B cell (primary cell): Measurements from ENCODE around the gene TOR1AIP1. TPM values are rescaled to one million over a fixed set of nuclear protein-coding genes. Genes with fewer than 3 reads are reported as not detected.

Experiments used
- ATAC-seq: fragments of 200-7000 bp; cut with Tn5 transposase; one replicate; pipeline ENCODE4 v1.10.0; 2021; ENCODE audit warnings: low read depth, mild to moderate bottlenecking, moderate number of reproducible peaks, moderate library complexity
- CTCF ChIA-PET: fragments of 350-600 bp; sonication (Branson Sonifier 250); formaldehyde crosslinking; loops from one replicate; lab custom pipeline; 2021; ENCODE audit warnings: antibody characterized with exemption, inconsistent platforms; lab: Charles Lee
- POLR2A ChIA-PET: fragments of 350-600 bp; sonication (Branson Sonifier 250); formaldehyde crosslinking; loops from one replicate; lab custom pipeline; 2021; ENCODE audit warnings: antibody characterized with exemption; lab: Charles Lee
- DNase-seq: peaks from one replicate; pipeline ENCODE4 v3.0.0; 2013
- H2AFZ ChIP-seq: 2 replicates; pipeline ENCODE4 v1.6.1; 2012; ENCODE audit warnings: mild to moderate bottlenecking, low read depth, low read length; ENCODE audit not compliant: insufficient read depth, poor library complexity, severe bottlenecking
- H3K27ac ChIP-seq, 2 donors: 1 replicate in 1 of 2; 2 replicates in 1 of 2; pipeline ENCODE4 v1.5.1; 2012 to 2013; ENCODE audit warnings: low read length in 2 of 2, mild to moderate bottlenecking in 2 of 2, moderate library complexity in 1 of 2
- H3K27me3 ChIP-seq, 4 experiments: fragments of 200-600 bp in 1 of 4; sonication (generic) in 1 of 4; replicated peaks in 1 of 4; 1 replicate in 2 of 4; 2 replicates in 2 of 4; pipeline versions ENCODE4 v1.6.1 to v1.7.0; 2013 to 2016; ENCODE audit warnings: low read length in 3 of 4, mild to moderate bottlenecking in 2 of 4, mixed read lengths in 1 of 4, moderate library complexity in 1 of 4; ENCODE audit not compliant: insufficient read depth in 4 of 4, control insufficient read depth in 3 of 4; ENCODE audit errors: control extremely low read depth in 1 of 4
- H3K36me3 ChIP-seq, 2 experiments: replicated peaks in 1 of 2; 1 replicate in 1 of 2; 2 replicates in 1 of 2; pipeline versions ENCODE4 v1.6.1 to v1.7.1; 2013; ENCODE audit warnings: low read length in 1 of 2; ENCODE audit not compliant: insufficient read depth in 2 of 2, control insufficient read depth in 1 of 2; ENCODE audit errors: control extremely low read depth in 1 of 2, extremely low read depth in 1 of 2
- H3K4me1 ChIP-seq, 2 donors: fragments of 200-600 bp in 1 of 2; sonication (generic) in 1 of 2; 1 replicate in 1 of 2; 2 replicates in 1 of 2; pipeline versions ENCODE4 v1.5.1 to v1.6.1; 2013 to 2017; ENCODE audit warnings: low read length in 2 of 2; ENCODE audit not compliant: control insufficient read depth in 2 of 2, insufficient read depth in 2 of 2
- H3K4me2 ChIP-seq: replicated peaks from 2 replicates; pipeline ENCODE3; 2012; ENCODE audit warnings: mild to moderate bottlenecking, low read depth, low read length; ENCODE audit not compliant: poor library complexity, severe bottlenecking
- H3K4me3 ChIP-seq, 5 experiments: fragments of 200-600 bp in 1 of 5; sonication (generic) in 1 of 5; 1 replicate in 3 of 5; 2 replicates in 2 of 5; pipeline versions ENCODE4 v1.5.1 to v1.7.0; 2011 to 2016; ENCODE audit warnings: low read length in 4 of 5, mild to moderate bottlenecking in 4 of 5, low read depth in 2 of 5, control low read depth in 1 of 5, moderate library complexity in 1 of 5; ENCODE audit not compliant: insufficient read depth in 1 of 5; ENCODE audit errors: control extremely low read depth in 1 of 5, extremely low read depth in 1 of 5
- H3K79me2 ChIP-seq: fragments of 200-600 bp; sonication (generic); one replicate; pipeline ENCODE4 v1.6.0; 2016; ENCODE audit warnings: low read length; ENCODE audit not compliant: control insufficient read depth, insufficient read depth
- H3K9ac ChIP-seq: fragments of 200-600 bp; sonication (generic); 2 replicates; pipeline ENCODE4 v1.6.1; 2017; ENCODE audit warnings: mild to moderate bottlenecking, low read length, moderate library complexity
- H3K9me3 ChIP-seq, 3 donors: one replicate each; pipeline versions ENCODE4 v1.6.1 to v1.7.1; 2013; ENCODE audit warnings: low read length in 2 of 3; ENCODE audit not compliant: control insufficient read depth in 2 of 3, insufficient read depth in 1 of 3; ENCODE audit errors: control extremely low read depth in 1 of 3
- H4K20me1 ChIP-seq: 2 replicates; pipeline ENCODE4 v1.6.0; 2012; ENCODE audit warnings: mild to moderate bottlenecking, low read length; ENCODE audit not compliant: insufficient read depth, control insufficient read depth, poor library complexity, severe bottlenecking
- H3K27ac Mint-ChIP-seq: one replicate; pipeline ENCODE4 v1.8.0; 2021; ENCODE audit warnings: mixed read lengths
- H3K27me3 Mint-ChIP-seq: one replicate; pipeline ENCODE4 v1.8.0; 2021; ENCODE audit warnings: mixed read lengths
- H3K4me1 Mint-ChIP-seq: one replicate; pipeline ENCODE4 v1.8.0; 2021; ENCODE audit warnings: mixed read lengths
- H3K4me3 Mint-ChIP-seq: one replicate; pipeline ENCODE4 v1.8.0; 2021; ENCODE audit warnings: mixed read lengths
- H3K9me3 Mint-ChIP-seq: one replicate; pipeline ENCODE4 v1.8.0; 2022; ENCODE audit warnings: mixed read lengths; ENCODE audit not compliant: insufficient read depth
- EZH2 ChIP-seq: IDR thresholded peaks from 2 replicates; pipeline ENCODE4 v1.6.1; 2012; ENCODE audit warnings: borderline replicate concordance, low read depth, mild to moderate bottlenecking, moderate library complexity, low read length; ENCODE audit not compliant: insufficient read depth, poor library complexity, severe bottlenecking
- WGBS: methylation state at CpG from one replicate; pipeline ENCODE4 v1.1.5; 2013; ENCODE audit warnings: missing lambda C conversion rate; ENCODE audit not compliant: insufficient coverage; 5-methylcytosine and 5-hydroxymethylcytosine counted together
- intact Hi-C: fragments of 100-400 bp; cut with micrococcal nuclease; formaldehyde crosslinking; loops from one replicate; pipeline ENCODE4 v1.10.0; 2022
- polyA plus RNA-seq: library from polyadenylated mRNA; depleted of rRNA; stranded (reverse); fragments of >200 nt; gene quantifications from 2 replicates; pipeline ENCODE4 v1.2.3, GENCODE V29; 2012
- total RNA-seq, 2 donors: library from RNA; stranded (reverse); fragments of 120-200 nt in 1 of 2; gene quantifications; 1 replicate in 1 of 2; 2 replicates in 1 of 2; pipeline versions ENCODE4 v1.2.3 to v1.2.4, GENCODE V29; 2013 to 2022
- TF ChIP-seq, protein P1 (sequence below): fragments of 200-600 bp; IDR thresholded peaks from one replicate; pipeline ENCODE4 v1.8.0; 2022; ENCODE audit warnings: antibody characterized with exemption, mild to moderate bottlenecking

TOR1AIP1 gene
- total and polyA plus RNA-seq, 2 donors (not counting 1 experiment from before 2014, with no cell fraction given): 43.3 to 98.1 TPM

DNA sequence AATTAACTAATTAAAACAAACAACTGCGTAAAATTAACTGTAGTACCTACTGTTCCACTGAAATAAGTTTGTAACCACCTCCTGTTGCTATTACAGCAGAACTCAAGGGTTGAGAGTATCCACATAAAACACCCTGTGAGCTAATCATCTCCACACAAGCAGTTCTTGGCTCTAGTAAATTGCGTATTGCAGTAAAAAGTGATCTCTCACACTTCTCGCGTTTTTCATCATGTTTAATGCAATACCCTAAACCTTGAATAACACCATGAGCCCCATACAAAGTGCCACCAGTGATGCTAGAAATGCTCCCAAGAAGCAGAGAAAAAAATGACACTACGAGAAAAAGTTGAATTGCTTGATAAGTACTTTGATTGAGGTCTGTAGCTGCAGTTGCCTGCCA is 43.2 kb downstream of the TOR1AIP1 start:
- Histone ChIP-seq H3K4me2 (no peak overlapping the region), H2AFZ (no peak overlapping the region), H3K36me3 (peaks cover 6 to 14% of the 10 kb centered on the region in 2 experiments), H3K4me1 (no peaks in the 10 kb centered on the region), H3K79me2 (no peaks in the 10 kb centered on the region), H4K20me1 (no peaks in the 10 kb centered on the region), H3K9me3 (no peaks in the 10 kb centered on the region), H3K4me3 (no peak overlapping the region), H3K27me3 (no peaks in the 10 kb centered on the region), H3K9ac (no peak overlapping the region), H3K27ac (no peak overlapping the region)
- TF ChIP-seq EZH2: no peak
- TF ChIP-seq, protein P1, sequence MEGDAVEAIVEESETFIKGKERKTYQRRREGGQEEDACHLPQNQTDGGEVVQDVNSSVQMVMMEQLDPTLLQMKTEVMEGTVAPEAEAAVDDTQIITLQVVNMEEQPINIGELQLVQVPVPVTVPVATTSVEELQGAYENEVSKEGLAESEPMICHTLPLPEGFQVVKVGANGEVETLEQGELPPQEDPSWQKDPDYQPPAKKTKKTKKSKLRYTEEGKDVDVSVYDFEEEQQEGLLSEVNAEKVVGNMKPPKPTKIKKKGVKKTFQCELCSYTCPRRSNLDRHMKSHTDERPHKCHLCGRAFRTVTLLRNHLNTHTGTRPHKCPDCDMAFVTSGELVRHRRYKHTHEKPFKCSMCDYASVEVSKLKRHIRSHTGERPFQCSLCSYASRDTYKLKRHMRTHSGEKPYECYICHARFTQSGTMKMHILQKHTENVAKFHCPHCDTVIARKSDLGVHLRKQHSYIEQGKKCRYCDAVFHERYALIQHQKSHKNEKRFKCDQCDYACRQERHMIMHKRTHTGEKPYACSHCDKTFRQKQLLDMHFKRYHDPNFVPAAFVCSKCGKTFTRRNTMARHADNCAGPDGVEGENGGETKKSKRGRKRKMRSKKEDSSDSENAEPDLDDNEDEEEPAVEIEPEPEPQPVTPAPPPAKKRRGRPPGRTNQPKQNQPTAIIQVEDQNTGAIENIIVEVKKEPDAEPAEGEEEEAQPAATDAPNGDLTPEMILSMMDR: no peak
- no peak overlapping the region for H3K27ac Mint-ChIP-seq
- ATAC-seq: no peak
- no peak for DNase-seq
- H3K9me3 Mint-ChIP-seq: no peaks in the 10 kb centered on the region
- no peak overlapping the region for H3K4me3 Mint-ChIP-seq
- intact Hi-C loops: no loop called here
- ChIA-PET POLR2A (no interaction called here), CTCF (no interaction called here)
- no peaks in the 10 kb centered on the region for H3K4me1 Mint-ChIP-seq
- H3K27me3 Mint-ChIP-seq: no peaks in the 10 kb centered on the region
- 100% methylated on average over 1 of the region's 5 CpGs for WGBS

GRCh38 chr1:179925922-179926849 is 44.1 kb downstream of the TOR1AIP1 start:
- no peaks in the 10 kb centered on the region for H3K4me1 Mint-ChIP-seq
- Histone ChIP-seq H3K27me3 (no peaks in the 10 kb centered on the region), H3K4me2 (no peak overlapping the region), H3K9ac (no peak overlapping the region), H4K20me1 (no peaks in the 10 kb centered on the region), H3K27ac (no peak overlapping the region), H3K4me1 (no peaks in the 10 kb centered on the region), H3K36me3 (peaks cover 6 to 10% of the 10 kb centered on the region in 2 experiments), H3K4me3 (no peak overlapping the region), H3K79me2 (no peaks in the 10 kb centered on the region), H3K9me3 (no peaks in the 10 kb centered on the region), H2AFZ (no peak overlapping the region)
- ATAC-seq: no peak
- ChIA-PET POLR2A (no interaction called here), CTCF (no interaction called here)
- TF ChIP-seq, protein P1: no peak
- no peak for TF ChIP-seq EZH2
- H3K27me3 Mint-ChIP-seq: no peaks in the 10 kb centered on the region
- H3K4me3 Mint-ChIP-seq: no peak overlapping the region
- no CpG with 5 or more reads among the region's 4 CpGs for WGBS
- intact Hi-C loops: no loop called here
- no peak for DNase-seq
- no peak overlapping the region for H3K27ac Mint-ChIP-seq
- no peaks in the 10 kb centered on the region for H3K9me3 Mint-ChIP-seq
